GM12892 (cell line): ENCODE measurements around the gene SLC39A11.

Experiments used
- DNase-seq: peaks from one replicate; pipeline ENCODE4 v3.0.0; 2011; ENCODE audit not compliant: insufficient read length
- FAIRE-seq: peaks from 2 replicates; lab custom pipeline; 2011; peaks lifted over from hg19 to GRCh38; lab: Jason Lieb, UNC
- POLR2A ChIP-seq: IDR thresholded peaks from 2 replicates; pipeline ENCODE4 v1.6.1; 2011; ENCODE audit warnings: low read depth, low read length, control low read depth
- POLR2AphosphoS5 ChIP-seq: IDR thresholded peaks from 2 replicates; pipeline ENCODE4 v1.6.1; 2011; ENCODE audit warnings: low read depth, low read length, control low read depth
- TAF1 ChIP-seq: IDR thresholded peaks from 2 replicates; pipeline ENCODE4 v1.6.1; 2011; ENCODE audit warnings: low read depth, mild to moderate bottlenecking, control low read depth, low read length, borderline replicate concordance

Gene SLC39A11

DNA sequence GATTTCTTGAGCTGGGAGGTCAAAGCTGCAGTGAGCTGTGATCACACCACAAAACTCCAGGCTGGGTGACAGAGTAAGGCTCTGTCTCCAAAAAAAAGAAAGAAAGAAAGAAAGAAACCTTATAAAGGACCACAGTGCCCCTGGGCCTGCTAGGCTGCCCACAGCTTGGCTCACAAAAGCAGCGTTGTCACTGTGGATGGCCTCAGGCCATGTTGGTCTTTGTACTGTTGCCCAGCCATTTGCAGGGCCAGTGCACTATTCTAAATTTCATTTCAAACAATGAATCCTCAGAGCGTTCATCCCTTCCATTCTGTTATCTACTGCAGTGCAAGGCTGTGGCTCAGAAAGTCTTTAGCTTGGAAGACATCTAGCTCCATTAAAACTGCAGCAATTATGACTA is 208.4 kb downstream of the SLC39A11 start:
- DNase-seq (no peak), FAIRE-seq (no peak)
- TF ChIP-seq TAF1, result no peak

- FAIRE-seq (no peak), DNase-seq (no peak)
- TF ChIP-seq POLR2A, result no peak
- no peak for TF ChIP-seq TAF1
- TF ChIP-seq POLR2AphosphoS5, result no peak
Observed at GRCh38 chr17:72883351-72883750, 209.1 kb downstream of the SLC39A11 start.

- DNase-seq (no peak), FAIRE-seq (no peak)
- no peak for TF ChIP-seq POLR2AphosphoS5
- TF ChIP-seq POLR2A, result no peak
- no peak for TF ChIP-seq TAF1
Observed at GRCh38 chr17:72882426-72882825, 210.1 kb downstream of the SLC39A11 start.

GRCh38 chr17:72879877-72880276 is 212.6 kb downstream of the SLC39A11 start:
- FAIRE-seq (no peak), DNase-seq (no peak)
- no peak for TF ChIP-seq POLR2AphosphoS5

GRCh38 chr17:72878975-72879660 is 213.4 kb downstream of the SLC39A11 start:
- no peak for TF ChIP-seq POLR2A
- no peak for TF ChIP-seq TAF1
- FAIRE-seq (no peak), DNase-seq (no peak)

DNA sequence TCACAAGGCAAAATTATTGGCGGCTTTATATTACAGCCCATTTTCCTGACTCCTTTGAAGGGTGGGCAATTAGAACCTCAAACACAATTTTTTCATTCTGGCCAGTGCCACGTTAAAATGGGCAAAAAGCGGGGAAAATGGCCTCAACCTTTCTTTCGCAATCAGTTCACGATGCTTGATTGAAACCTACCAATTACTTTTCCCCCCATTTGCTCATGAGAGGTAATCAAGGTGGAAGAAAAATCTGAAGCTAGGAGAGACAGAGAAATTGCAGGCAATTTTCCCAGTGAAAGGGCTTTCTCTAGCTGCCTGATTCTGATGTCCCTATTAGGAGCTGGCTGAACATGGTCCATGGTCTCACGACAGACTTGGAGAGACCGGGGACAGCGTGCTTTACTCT is 215.1 kb downstream of the SLC39A11 start:
- TF ChIP-seq POLR2A (no peak), TAF1 (no peak), POLR2AphosphoS5 (no peak)
- FAIRE-seq, result no peak
- DNase-seq, result no peak

DNA sequence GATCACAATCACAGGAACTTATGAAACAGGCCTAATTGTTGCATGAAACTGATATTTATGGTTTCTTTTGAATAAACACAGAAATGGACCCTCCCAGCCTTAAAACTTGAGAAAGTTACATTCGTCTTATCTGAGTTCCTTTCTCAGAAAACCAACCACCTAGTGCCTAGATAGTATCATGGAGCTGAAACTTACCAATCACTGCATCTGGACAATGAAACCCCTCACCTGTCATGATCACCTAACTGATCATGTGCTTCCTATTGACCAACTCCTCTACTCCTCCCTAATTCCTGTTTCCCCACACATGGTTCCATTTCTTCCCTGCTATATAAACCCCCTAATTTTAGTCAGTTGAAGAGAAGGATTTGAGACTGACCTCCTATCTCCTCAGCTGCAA is 216.1 kb downstream of the SLC39A11 start:
- FAIRE-seq (no peak), DNase-seq (no peak)
- no peak for TF ChIP-seq TAF1
- no peak for TF ChIP-seq POLR2A
- TF ChIP-seq POLR2AphosphoS5, result no peak

DNA sequence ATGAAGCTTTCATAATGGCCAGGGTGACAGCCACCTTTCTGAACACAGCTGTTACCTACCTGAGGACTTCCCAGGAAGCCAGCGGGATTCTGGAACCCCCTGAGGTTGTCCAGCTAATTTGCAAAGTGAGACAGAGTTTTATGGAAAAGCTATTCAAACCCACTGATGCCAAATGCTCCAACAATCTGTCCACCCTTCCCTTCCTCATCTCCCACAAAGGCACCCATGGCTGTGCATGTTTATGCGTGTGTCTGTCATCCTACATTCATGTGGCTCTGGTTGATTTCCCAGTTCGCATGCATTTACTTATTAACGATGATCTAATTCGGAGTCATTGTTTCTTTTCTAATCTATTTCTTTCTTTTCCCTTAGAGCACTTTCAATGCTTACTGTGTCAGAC is 217.1 kb downstream of the SLC39A11 start:
- FAIRE-seq, result no peak

DNA sequence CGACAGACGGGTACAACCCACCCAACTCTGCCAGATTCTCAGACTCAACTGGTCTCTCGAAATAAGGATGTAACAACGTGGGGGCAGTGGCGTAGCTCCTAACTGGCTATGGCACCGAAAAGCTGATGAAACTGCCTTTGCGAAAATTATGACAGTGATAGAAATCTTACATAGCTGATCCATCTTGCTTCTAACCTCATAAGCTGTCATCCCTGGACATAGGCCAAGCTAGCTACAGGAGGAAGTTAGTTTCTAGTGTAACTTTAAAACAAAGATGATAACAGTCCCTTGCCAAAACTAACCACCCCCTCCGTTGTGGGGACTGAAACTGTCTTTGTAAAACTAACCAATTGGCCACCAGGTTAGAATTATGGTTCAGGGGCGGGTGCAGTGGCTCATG is 220.1 kb downstream of the SLC39A11 start:
- no peak for FAIRE-seq
- TF ChIP-seq POLR2A, result no peak
- no peak for TF ChIP-seq POLR2AphosphoS5
- no peak for TF ChIP-seq TAF1
- DNase-seq, result no peak

More for the DNA sequence above, 217.1 kb downstream of the SLC39A11 start:
- no peak for TF ChIP-seq TAF1
- TF ChIP-seq POLR2AphosphoS5, result no peak
- TF ChIP-seq POLR2A, result no peak
- no peak for DNase-seq

DNA sequence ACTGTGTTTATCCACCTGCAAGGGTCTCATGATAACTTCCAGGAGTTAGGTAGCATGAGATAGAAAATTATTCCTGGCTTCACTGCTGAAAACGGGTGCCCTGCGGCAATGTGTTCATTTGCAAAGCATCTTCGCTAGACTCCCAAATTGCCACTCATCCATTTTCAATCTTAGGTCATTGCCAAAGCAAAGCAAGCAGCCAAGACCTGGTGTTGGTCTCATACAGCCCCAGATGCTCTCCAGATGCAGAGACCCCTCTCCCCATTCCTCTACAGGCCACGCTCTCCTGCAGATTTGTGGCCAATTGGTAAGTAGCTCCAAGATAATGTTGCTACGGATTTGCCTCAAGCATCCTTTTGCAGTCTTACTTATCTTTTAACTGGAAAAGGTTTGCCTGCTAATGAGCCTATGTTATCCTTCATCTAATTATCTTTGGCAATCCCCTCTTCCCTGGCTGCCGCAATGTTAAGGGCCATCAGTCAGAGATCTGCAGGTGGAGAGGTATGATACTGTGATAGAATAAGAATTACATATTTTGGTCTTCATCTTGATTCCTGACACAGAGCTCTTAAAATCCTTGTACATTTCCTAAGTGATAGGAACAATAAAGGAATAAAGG is 222.0 kb downstream of the SLC39A11 start:
- FAIRE-seq (no peak), DNase-seq (no peak)
- TF ChIP-seq POLR2A (no peak), POLR2AphosphoS5 (no peak), TAF1 (no peak)

DNA sequence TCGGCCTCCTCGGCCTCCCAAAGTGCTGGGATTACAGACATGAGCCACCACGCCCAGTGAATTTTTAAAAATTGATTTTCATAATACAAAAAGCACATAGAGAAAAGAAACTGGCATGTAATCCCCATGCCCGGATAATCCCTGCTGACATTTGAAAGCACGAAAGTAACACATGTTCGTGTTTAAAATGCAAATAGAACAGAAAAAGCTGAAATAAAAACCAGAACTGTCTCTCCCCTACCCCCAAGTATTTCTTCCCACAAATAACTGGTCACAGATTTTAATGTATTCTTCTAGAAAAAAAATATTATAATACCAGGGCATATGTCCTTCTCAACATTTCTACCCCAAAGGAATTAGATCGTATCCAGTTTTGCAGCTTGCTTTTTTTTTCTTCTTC is 222.9 kb downstream of the SLC39A11 start:
- DNase-seq, result no peak
- FAIRE-seq, result no peak
- TF ChIP-seq POLR2A (no peak), TAF1 (no peak), POLR2AphosphoS5 (no peak)

DNA sequence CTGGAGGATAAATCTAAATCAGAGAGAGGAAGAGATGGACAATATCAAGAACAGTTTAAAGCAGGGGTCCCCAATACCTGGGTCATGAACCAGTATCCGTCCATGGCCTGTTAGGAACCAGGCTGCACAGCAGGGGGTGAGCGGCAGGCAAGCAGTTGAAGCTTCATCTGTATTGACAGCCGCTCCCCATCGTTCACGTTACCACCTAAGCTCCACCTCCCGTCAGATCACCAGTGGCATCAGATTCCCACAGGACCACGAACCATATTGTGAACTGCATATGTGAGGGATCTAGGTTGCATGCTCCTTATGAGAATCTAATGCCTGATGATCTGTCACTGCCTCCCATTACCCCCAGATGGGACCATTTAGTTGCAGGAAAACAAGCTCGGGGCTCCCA is 226.5 kb downstream of the SLC39A11 start:
- DNase-seq, result no peak
- FAIRE-seq, result no peak
- TF ChIP-seq POLR2AphosphoS5, result no peak
- TF ChIP-seq TAF1, result no peak
- TF ChIP-seq POLR2A, result no peak
